GM18951 (cell line): ENCODE measurements around the gene ACTR3C.
A peak's percentile ranks its signal among the peaks of the same experiment; 100 is the strongest.

Source experiments
- POLR2A ChIP-seq: IDR thresholded peaks from 4 replicates; pipeline ENCODE4 v1.6.1; 2011; ENCODE audit warnings: mild to moderate bottlenecking; ENCODE audit not compliant: insufficient read length, insufficient read depth; ENCODE audit errors: extremely low read depth
- in situ Hi-C: fragments of 300-500 bp; cut with MboI; formaldehyde crosslinking; loops from one replicate; pipeline ENCODE4 v1.12.0; 2022; ENCODE audit warnings: low sequenced_read_pairs, mixed read lengths, inconsistent platforms; ENCODE audit not compliant: unreplicated experiment

Gene ACTR3C

GRCh38 chr7:150365194-150365593 lies 41.8 kb upstream of the ACTR3C start:
- in situ Hi-C loops, result no loop called here
- no peak for TF ChIP-seq POLR2A

GRCh38 chr7:150363872-150364271 lies 40.5 kb upstream of the ACTR3C start:
- TF ChIP-seq POLR2A, result no peak
- in situ Hi-C loops, result loop anchor here (5.0 kb wide), 1 partner anchor 48 kb away; no protein-coding TSS in a partner anchor

GRCh38 chr7:150363370-150363769 lies 40.0 kb upstream of the ACTR3C start:
- no peak for TF ChIP-seq POLR2A
- in situ Hi-C loops, result loop anchor here (5.0 kb wide), 1 partner anchor 49 kb away; no protein-coding TSS in a partner anchor

- TF ChIP-seq POLR2A, result no peak
- in situ Hi-C loops, result loop anchor here (5.0 kb wide), 1 partner anchor 50 kb away; no protein-coding TSS in a partner anchor
Measured at GRCh38 chr7:150361807-150362621, 38.7 kb upstream of the ACTR3C start.

GRCh38 chr7:150361402-150361801 lies 38.1 kb upstream of the ACTR3C start:
- in situ Hi-C loops, result loop anchor here (5.0 kb wide), 1 partner anchor 51 kb away; no protein-coding TSS in a partner anchor

GRCh38 chr7:150360363-150361058 lies 37.2 kb upstream of the ACTR3C start:
- no peak for TF ChIP-seq POLR2A
- in situ Hi-C loops, result loop anchor here (5.0 kb wide), 1 partner anchor 52 kb away; no protein-coding TSS in a partner anchor

More at GRCh38 chr7:150361402-150361801, 38.1 kb upstream of the ACTR3C start:
- no peak for TF ChIP-seq POLR2A

- no peak for TF ChIP-seq POLR2A
- in situ Hi-C loops, result loop anchor here (5.0 kb wide), 1 partner anchor 53 kb away; no protein-coding TSS in a partner anchor
Measured at GRCh38 chr7:150359622-150360362, 36.4 kb upstream of the ACTR3C start.

- in situ Hi-C loops, result no loop called here
- no peak for TF ChIP-seq POLR2A
Measured at GRCh38 chr7:150358988-150359621, 35.8 kb upstream of the ACTR3C start.

GRCh38 chr7:150358433-150358832 lies 35.1 kb upstream of the ACTR3C start:
- TF ChIP-seq POLR2A, result no peak
- in situ Hi-C loops, result no loop called here

GRCh38 chr7:150357771-150358427 lies 34.6 kb upstream of the ACTR3C start:
- in situ Hi-C loops, result no loop called here
- TF ChIP-seq POLR2A, result no peak

GRCh38 chr7:150357270-150357669 lies 33.9 kb upstream of the ACTR3C start:
- peak; percentile 41 for TF ChIP-seq POLR2A
- in situ Hi-C loops, result no loop called here
